H1 (cell line): Measurements from ENCODE around the gene FBXO41. TPM values are rescaled to one million over a fixed set of nuclear protein-coding genes. Genes with fewer than 3 reads are reported as not detected.

ENCODE experiments used
- BACH1 ChIP-seq: IDR thresholded peaks from 2 replicates; pipeline ENCODE4 v1.6.1; 2012; ENCODE audit warnings: low read length, improper control_type of control experiment
- BCL11A ChIP-seq, 2 experiments: IDR thresholded peaks; one replicate each; pipeline ENCODE4 v1.6.1; 2011; ENCODE audit warnings: low read depth in 2 of 2, low read length in 2 of 2, mild to moderate bottlenecking in 2 of 2
- CEBPB ChIP-seq: IDR thresholded peaks from 2 replicates; pipeline ENCODE4 v1.6.1; 2012; ENCODE audit warnings: low read depth, low read length
- CTBP2 ChIP-seq: IDR thresholded peaks from 2 replicates; pipeline ENCODE4 v1.7.0; 2011; ENCODE audit warnings: borderline replicate concordance, mild to moderate bottlenecking, moderate library complexity, mixed read lengths, low read length; ENCODE audit not compliant: insufficient read depth, insufficient read length
- GTF2F1 ChIP-seq: IDR thresholded peaks from 2 replicates; pipeline ENCODE4 v1.6.1; 2012; ENCODE audit warnings: low read depth, low read length, improper control_type of control experiment, borderline replicate concordance
- JUN ChIP-seq: IDR thresholded peaks from 2 replicates; pipeline ENCODE4 v1.6.1; 2011; ENCODE audit warnings: low read depth, mild to moderate bottlenecking, improper control_type of control experiment, low read length
- MAX ChIP-seq: IDR thresholded peaks from 2 replicates; pipeline ENCODE4 v1.6.1; 2012; ENCODE audit warnings: inconsistent platforms
- SP2 ChIP-seq: IDR thresholded peaks from 2 replicates; pipeline ENCODE4 v1.6.1; 2012; ENCODE audit warnings: mild to moderate bottlenecking, low read length, inconsistent platforms
- SP4 ChIP-seq: IDR thresholded peaks from 2 replicates; pipeline ENCODE4 v1.6.1; 2012; ENCODE audit warnings: low read length, inconsistent platforms
- polyA plus RNA-seq, 7 experiments: library from polyadenylated mRNA; depleted of rRNA in 3 of 7; stranded (reverse) in 5 of 7; unstranded in 2 of 7; fragments of >200 nt in 5 of 7; fragments of 200-250 nt in 2 of 7; gene quantifications; 1 replicate in 5 of 7; 2 replicates in 1 of 7; 4 replicates in 1 of 7; pipeline versions ENCODE4 v1.2.1 to v1.2.3, GENCODE V29; 2011 to 2013; ENCODE audit warnings: missing spikeins in 2 of 7, mixed read lengths in 2 of 7
- total RNA-seq: library from RNA; stranded (reverse); fragmentation: NEBNext Ultra II Directional; extraction: Animal tissue kit (Norgen Biotek cat#: 25700); gene quantifications from 2 replicates; pipeline ENCODE4 v1.2.1, GENCODE V29; 2021
- TF ChIP-seq, protein P1 (sequence below): fragments of 300-600 bp; sonication (generic); IDR thresholded peaks from 2 replicates; pipeline ENCODE4 v1.7.1; 2012; ENCODE audit warnings: low read length, moderate library complexity, mild to moderate bottlenecking, inconsistent platforms; ENCODE audit not compliant: insufficient replicate concordance

Gene FBXO41
- total and polyA plus RNA-seq, 2 of the 8 experiments (the other 6 are each of a cell fraction or from before 2014, with no cell fraction given): 11.2 to 14.3 TPM

DNA sequence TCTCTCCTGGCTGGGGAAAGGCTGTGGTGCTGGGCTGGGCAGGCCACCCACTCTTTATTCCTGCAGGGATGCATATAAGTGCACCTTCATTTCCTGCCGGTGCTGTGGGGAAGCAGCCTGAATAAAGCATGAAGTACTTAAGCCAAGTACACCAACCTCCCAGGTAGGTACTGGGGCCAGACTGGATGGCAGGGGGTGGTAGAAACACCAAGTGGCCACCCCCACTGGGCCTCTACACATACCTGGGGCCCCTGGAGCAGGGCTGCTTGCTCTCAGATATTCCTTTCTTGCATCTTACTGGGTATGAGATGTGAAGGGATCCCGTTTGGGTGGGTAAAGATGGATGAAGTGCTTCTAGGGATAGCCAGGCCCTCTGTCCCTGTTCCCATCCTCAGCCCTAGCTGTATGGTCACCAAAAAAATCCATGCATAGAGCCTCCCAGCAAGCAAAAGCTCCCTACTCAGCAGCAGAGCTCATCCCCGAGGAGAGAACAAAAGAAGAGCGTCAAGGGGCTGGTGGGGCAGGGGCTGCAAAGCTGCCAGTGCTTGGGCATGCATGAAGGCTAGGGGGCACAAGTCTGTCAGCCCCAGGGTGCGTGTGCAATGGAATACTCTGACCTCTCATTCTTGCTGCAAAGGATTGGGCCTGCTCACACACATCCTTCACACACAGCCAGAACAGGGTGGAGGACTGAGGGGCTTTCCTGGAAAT lies 28.2 kb downstream of the FBXO41 start (continued):
- TF ChIP-seq MAX (no peak), GTF2F1 (no peak), BACH1 (no peak), SP4 (no peak), BCL11A (IDR thresholded peaks at IDR 0.05; ENCODE audit: low read depth in 2 of 2, low read length in 2 of 2) (no peak), SP2 (no peak), CTBP2 (no peak), CEBPB (no peak), JUN (no peak)
- TF ChIP-seq, protein P1, sequence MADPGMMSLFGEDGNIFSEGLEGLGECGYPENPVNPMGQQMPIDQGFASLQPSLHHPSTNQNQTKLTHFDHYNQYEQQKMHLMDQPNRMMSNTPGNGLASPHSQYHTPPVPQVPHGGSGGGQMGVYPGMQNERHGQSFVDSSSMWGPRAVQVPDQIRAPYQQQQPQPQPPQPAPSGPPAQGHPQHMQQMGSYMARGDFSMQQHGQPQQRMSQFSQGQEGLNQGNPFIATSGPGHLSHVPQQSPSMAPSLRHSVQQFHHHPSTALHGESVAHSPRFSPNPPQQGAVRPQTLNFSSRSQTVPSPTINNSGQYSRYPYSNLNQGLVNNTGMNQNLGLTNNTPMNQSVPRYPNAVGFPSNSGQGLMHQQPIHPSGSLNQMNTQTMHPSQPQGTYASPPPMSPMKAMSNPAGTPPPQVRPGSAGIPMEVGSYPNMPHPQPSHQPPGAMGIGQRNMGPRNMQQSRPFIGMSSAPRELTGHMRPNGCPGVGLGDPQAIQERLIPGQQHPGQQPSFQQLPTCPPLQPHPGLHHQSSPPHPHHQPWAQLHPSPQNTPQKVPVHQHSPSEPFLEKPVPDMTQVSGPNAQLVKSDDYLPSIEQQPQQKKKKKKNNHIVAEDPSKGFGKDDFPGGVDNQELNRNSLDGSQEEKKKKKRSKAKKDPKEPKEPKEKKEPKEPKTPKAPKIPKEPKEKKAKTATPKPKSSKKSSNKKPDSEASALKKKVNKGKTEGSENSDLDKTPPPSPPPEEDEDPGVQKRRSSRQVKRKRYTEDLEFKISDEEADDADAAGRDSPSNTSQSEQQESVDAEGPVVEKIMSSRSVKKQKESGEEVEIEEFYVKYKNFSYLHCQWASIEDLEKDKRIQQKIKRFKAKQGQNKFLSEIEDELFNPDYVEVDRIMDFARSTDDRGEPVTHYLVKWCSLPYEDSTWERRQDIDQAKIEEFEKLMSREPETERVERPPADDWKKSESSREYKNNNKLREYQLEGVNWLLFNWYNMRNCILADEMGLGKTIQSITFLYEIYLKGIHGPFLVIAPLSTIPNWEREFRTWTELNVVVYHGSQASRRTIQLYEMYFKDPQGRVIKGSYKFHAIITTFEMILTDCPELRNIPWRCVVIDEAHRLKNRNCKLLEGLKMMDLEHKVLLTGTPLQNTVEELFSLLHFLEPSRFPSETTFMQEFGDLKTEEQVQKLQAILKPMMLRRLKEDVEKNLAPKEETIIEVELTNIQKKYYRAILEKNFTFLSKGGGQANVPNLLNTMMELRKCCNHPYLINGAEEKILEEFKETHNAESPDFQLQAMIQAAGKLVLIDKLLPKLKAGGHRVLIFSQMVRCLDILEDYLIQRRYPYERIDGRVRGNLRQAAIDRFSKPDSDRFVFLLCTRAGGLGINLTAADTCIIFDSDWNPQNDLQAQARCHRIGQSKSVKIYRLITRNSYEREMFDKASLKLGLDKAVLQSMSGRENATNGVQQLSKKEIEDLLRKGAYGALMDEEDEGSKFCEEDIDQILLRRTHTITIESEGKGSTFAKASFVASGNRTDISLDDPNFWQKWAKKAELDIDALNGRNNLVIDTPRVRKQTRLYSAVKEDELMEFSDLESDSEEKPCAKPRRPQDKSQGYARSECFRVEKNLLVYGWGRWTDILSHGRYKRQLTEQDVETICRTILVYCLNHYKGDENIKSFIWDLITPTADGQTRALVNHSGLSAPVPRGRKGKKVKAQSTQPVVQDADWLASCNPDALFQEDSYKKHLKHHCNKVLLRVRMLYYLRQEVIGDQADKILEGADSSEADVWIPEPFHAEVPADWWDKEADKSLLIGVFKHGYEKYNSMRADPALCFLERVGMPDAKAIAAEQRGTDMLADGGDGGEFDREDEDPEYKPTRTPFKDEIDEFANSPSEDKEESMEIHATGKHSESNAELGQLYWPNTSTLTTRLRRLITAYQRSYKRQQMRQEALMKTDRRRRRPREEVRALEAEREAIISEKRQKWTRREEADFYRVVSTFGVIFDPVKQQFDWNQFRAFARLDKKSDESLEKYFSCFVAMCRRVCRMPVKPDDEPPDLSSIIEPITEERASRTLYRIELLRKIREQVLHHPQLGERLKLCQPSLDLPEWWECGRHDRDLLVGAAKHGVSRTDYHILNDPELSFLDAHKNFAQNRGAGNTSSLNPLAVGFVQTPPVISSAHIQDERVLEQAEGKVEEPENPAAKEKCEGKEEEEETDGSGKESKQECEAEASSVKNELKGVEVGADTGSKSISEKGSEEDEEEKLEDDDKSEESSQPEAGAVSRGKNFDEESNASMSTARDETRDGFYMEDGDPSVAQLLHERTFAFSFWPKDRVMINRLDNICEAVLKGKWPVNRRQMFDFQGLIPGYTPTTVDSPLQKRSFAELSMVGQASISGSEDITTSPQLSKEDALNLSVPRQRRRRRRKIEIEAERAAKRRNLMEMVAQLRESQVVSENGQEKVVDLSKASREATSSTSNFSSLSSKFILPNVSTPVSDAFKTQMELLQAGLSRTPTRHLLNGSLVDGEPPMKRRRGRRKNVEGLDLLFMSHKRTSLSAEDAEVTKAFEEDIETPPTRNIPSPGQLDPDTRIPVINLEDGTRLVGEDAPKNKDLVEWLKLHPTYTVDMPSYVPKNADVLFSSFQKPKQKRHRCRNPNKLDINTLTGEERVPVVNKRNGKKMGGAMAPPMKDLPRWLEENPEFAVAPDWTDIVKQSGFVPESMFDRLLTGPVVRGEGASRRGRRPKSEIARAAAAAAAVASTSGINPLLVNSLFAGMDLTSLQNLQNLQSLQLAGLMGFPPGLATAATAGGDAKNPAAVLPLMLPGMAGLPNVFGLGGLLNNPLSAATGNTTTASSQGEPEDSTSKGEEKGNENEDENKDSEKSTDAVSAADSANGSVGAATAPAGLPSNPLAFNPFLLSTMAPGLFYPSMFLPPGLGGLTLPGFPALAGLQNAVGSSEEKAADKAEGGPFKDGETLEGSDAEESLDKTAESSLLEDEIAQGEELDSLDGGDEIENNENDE: no peak
